Mesothelial cell of epicardium (in vitro differentiated cells): ENCODE data around the gene ADGB. TPM values are rescaled to one million over a fixed set of nuclear protein-coding genes. Genes with fewer than 3 reads are reported as not detected.
"Not testable (repeated sequence)": the region's sequence is repeated elsewhere in the genome, so short reads cannot be mapped to it uniquely, and the experiment has no call there.

Source experiments
- DNase-seq, 2 experiments: peaks; one replicate each; pipeline ENCODE4 v3.0.0; 2021; ENCODE audit warnings: low spot score in 2 of 2; ENCODE audit not compliant: unreplicated experiment in 2 of 2
- H3K27ac Mint-ChIP-seq: 2 replicates; pipeline ENCODE4 v1.8.0; 2021; ENCODE audit warnings: mixed read lengths
- H3K27me3 Mint-ChIP-seq: 2 replicates; pipeline ENCODE4 v1.8.0; 2021; ENCODE audit warnings: low read depth, mixed read lengths
- H3K36me3 Mint-ChIP-seq: 2 replicates; pipeline ENCODE4 v1.8.0; 2021; ENCODE audit warnings: mixed read lengths
- H3K4me1 Mint-ChIP-seq: 2 replicates; pipeline ENCODE4 v1.8.0; 2021; ENCODE audit warnings: mixed read lengths
- H3K4me3 Mint-ChIP-seq: 2 replicates; pipeline ENCODE4 v1.8.0; 2021; ENCODE audit warnings: mild to moderate bottlenecking, moderate library complexity, mixed read lengths
- H3K9me3 Mint-ChIP-seq: 2 replicates; pipeline ENCODE4 v1.8.0; 2021; ENCODE audit warnings: mixed read lengths
- CTCF ChIP-seq: fragments of 200-600 bp; sonication (generic); IDR thresholded peaks from one replicate; pipeline ENCODE4 v1.5.0; 2021; ENCODE audit warnings: antibody characterized with exemption; ENCODE audit not compliant: unreplicated experiment
- total RNA-seq: library from RNA; stranded (reverse); gene quantifications from 3 replicates; pipeline ENCODE4 v1.2.1, GENCODE V29; 2021

Gene ADGB
- total RNA-seq, 1 donor from 2014 or later, result not detected

- no peaks in the 10 kb centered on the region for H3K27me3 Mint-ChIP-seq
- H3K36me3 Mint-ChIP-seq, result no peaks in the 10 kb centered on the region
- DNase-seq, result no peak
- H3K27ac Mint-ChIP-seq, result no peak overlapping the region
- no peak overlapping the region for H3K4me3 Mint-ChIP-seq
- H3K4me1 Mint-ChIP-seq, result peaks cover 4% of the 10 kb centered on the region
- peaks cover 4% of the 10 kb centered on the region for H3K9me3 Mint-ChIP-seq
- no peak for TF ChIP-seq CTCF
Measured at GRCh38 chr6:146785001-146785585, 186.3 kb downstream of the ADGB start.

DNA sequence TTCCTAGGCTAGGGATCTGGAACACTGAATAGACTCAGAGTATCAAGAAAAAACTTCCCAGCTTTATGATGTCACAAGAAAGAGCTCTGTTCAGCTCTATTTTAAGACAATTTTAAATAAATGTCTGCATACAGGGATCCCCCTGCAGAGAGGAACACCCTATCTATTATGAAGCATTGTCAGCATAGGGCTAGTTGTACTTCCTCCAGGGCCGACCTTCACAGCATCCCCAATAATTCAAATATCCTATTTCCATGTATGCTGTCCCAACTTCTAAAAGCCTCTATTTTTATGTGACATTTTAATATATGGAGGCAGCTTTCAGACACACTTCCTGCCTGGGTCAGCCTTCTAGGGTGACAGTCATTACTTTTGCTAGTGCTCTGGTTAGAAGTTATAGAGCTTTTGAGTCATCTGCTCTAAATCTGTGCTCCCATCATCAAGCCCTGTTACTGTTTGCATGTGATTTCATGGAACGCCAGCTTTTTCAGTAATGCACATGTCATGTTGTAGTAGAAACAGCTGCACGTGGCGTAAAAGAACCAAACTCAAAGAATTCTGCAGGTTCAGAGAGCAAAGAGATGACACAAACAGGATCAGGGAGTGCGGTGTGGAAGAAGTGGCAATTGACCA lies 189.2 kb downstream of the ADGB start:
- Mint-ChIP-seq H3K4me3 (no peak overlapping the region), H3K27ac (peak overlapping the region; percentile 3), H3K27me3 (no peaks in the 10 kb centered on the region), H3K4me1 (peaks cover 4% of the 10 kb centered on the region), H3K36me3 (peaks cover 4% of the 10 kb centered on the region), H3K9me3 (peaks cover 8% of the 10 kb centered on the region)
- no peak for DNase-seq
- TF ChIP-seq CTCF, result no peak

DNA sequence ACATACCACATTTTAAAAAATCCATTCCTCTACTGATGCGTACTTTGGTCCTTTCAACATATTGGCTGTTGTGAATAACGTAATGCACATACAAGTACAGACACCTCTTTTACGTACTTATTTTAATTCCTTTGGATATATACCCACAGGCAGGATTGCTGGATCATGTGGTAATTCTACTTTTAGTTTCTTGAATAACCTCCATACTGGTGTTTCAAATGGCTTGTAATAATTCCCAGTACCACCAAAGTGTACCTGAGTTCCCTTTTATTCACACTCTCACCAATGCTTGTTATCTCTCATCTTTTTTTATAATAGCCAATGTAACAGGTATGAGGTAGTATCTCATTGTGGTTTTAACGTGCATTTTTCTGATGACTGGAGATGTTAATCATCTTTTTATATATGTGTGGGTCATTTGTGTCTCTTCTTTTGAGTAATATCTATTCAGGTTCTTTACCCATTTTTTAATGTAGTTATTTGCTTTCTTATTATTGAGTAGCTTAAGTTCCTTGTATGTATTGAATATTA lies 191.9 kb downstream of the ADGB start:
- H3K9me3 Mint-ChIP-seq, result peaks cover 17% of the 10 kb centered on the region
- no peak overlapping the region for H3K27ac Mint-ChIP-seq
- no peaks in the 10 kb centered on the region for H3K27me3 Mint-ChIP-seq
- peaks cover 5% of the 10 kb centered on the region for H3K36me3 Mint-ChIP-seq
- TF ChIP-seq CTCF, result no peak
- DNase-seq, result no peak
- H3K4me3 Mint-ChIP-seq, result no peak overlapping the region
- peaks cover 9% of the 10 kb centered on the region for H3K4me1 Mint-ChIP-seq

DNA sequence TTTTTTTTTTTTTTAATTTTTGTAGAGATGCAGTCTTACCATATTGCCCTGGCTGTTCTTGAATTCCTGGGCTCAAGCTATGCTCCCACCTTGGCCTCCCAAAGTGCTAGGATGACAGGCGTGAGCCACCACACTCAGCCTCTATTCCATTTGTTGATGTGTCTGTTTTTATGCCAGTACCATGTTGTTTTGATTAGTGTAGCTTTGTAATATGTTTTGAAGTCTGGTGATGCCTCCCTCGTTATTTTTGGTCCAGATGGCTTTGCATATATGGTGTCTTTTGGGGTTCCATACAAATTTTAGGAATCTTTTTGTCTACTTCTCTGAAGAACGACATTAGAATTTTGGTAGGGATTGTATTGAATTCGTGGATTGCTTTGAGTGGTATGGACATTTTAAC lies 193.2 kb downstream of the ADGB start:
- peaks cover 9% of the 10 kb centered on the region for H3K4me1 Mint-ChIP-seq
- no peak overlapping the region for H3K27ac Mint-ChIP-seq
- no peak for DNase-seq
- no peaks in the 10 kb centered on the region for H3K27me3 Mint-ChIP-seq
- H3K36me3 Mint-ChIP-seq, result peaks cover 8% of the 10 kb centered on the region
- peaks cover 29% of the 10 kb centered on the region for H3K9me3 Mint-ChIP-seq
- no peak overlapping the region for H3K4me3 Mint-ChIP-seq
- TF ChIP-seq CTCF, result no peak

GRCh38 chr6:146793218-146793617 lies 194.4 kb downstream of the ADGB start:
- H3K4me1 Mint-ChIP-seq, DNase-seq, H3K27me3 Mint-ChIP-seq, H3K4me3 Mint-ChIP-seq, H3K27ac Mint-ChIP-seq: not testable (repeated sequence)
- Mint-ChIP-seq H3K36me3 (peaks cover 12% of the 10 kb centered on the region), H3K9me3 (peaks cover 37% of the 10 kb centered on the region)

GRCh38 chr6:146795479-146796133 lies 196.8 kb downstream of the ADGB start:
- Mint-ChIP-seq H3K4me1 (peaks cover 5% of the 10 kb centered on the region), H3K9me3 (peaks cover 41% of the 10 kb centered on the region), H3K27ac (no peak overlapping the region), H3K27me3 (no peaks in the 10 kb centered on the region), H3K36me3 (peaks cover 12% of the 10 kb centered on the region), H3K4me3 (no peak overlapping the region)
- no peak for DNase-seq
- TF ChIP-seq CTCF, result no peak

DNA sequence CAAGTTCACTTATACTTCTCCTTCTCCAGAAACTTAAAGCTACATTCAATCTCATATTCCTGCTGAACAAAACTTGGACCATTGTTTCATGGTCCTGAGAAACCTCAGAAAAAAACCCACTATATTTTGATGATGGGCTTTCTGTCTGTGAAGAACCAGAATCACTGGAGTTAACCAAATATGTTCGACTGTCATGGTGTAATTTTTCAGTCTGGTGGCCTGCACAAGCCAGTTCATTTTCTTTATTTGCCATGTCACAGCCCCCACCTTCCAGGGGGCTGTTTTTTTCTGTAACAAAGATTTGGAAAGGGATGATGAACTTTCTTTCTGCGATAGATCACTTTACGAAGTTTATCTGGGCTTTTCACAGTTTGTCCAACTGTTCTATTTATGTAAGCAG lies 204.4 kb downstream of the ADGB start:
- not testable (repeated sequence) for H3K36me3 Mint-ChIP-seq, H3K9me3 Mint-ChIP-seq

More for the DNA sequence above, 204.4 kb downstream of the ADGB start:
- not testable (repeated sequence) for H3K27ac Mint-ChIP-seq, DNase-seq, H3K27me3 Mint-ChIP-seq, H3K4me1 Mint-ChIP-seq, H3K4me3 Mint-ChIP-seq
